ENCODE data around the gene TEX48.
A peak's percentile ranks its signal among the peaks of the same experiment; 100 is the strongest.

TEX48 gene

DNA sequence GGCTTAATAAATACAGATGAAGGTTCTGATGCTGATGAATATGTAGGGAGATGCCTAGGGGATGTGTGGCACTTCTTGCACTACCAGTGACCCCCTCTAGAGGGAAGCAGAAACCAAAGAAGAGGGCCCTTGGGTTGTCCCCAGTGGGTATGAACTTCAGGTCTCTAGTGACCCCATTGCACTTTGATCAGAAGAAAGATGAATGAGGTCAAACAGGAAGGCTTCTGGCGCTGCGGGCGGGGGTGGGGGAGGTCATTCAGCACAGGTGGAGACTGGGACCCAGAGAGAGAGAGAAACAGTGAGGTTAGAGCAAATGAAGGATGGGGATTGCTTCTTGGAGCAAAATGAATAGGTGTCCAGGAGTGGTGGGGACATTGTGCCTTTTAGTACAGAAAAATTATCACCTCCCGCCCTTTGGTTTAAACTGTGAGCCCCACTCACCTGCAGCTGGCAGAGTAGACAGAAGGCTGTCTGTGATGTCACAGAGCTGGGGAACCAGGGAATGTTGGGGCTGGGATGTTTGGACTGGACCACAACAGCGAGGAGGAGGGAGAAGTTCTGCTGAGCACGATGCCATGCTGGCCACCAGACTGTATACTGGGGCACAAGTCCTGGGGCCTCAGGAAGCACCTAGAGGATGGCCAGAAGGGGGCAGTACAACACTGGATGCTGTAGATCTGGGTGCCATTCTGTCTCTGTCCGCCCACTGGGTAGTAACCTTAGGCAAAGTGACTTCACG is at the start of gene TEX48:
Gene TEX48 (minus strand): TSS at position 599 of the 739 bp plus-strand sequence. CDS start 10,469 bp downstream, outside the sequence.
- DNase-seq = peak; percentile 70

GRCh38 chr9:114731701-114732100 is 49.7 kb upstream of the TEX48 start:
- no peak for DNase-seq

- no peak for DNase-seq
Measured at GRCh38 chr9:114729706-114730105, 47.7 kb upstream of the TEX48 start.

- no peak for DNase-seq
Measured at GRCh38 chr9:114725930-114726329, 43.9 kb upstream of the TEX48 start.

GRCh38 chr9:114724744-114725143 is 42.8 kb upstream of the TEX48 start:
- DNase-seq = no peak

- DNase-seq = no peak
Measured at GRCh38 chr9:114723931-114724330, 41.9 kb upstream of the TEX48 start.

- no peak for DNase-seq
Measured at GRCh38 chr9:114722937-114723620, 41.1 kb upstream of the TEX48 start.

DNA sequence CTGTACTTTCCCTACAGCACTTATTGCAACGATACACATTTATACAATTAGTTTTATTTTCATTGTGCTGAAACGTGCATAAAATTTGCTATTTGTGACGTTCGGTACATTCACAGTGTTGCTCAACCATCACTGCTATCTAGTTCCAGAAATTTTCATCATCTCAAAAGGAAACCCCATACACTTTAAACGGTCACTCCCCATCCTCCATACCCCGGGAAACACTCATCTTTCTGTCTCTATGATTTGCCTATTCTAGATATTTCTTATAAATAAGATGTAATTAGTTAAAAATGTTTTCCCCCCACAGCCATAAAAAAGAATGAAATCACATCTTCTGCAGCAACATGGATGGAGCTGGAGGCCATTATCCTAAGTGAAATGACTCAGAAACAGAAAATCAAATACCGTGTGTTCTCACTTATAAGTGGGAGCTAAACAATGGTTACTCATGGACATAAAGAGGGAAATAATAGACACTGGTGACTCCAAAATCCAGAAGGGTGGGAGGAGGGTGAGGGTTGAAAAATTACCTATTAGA is 40.2 kb upstream of the TEX48 start:
- no peak for DNase-seq

DNA sequence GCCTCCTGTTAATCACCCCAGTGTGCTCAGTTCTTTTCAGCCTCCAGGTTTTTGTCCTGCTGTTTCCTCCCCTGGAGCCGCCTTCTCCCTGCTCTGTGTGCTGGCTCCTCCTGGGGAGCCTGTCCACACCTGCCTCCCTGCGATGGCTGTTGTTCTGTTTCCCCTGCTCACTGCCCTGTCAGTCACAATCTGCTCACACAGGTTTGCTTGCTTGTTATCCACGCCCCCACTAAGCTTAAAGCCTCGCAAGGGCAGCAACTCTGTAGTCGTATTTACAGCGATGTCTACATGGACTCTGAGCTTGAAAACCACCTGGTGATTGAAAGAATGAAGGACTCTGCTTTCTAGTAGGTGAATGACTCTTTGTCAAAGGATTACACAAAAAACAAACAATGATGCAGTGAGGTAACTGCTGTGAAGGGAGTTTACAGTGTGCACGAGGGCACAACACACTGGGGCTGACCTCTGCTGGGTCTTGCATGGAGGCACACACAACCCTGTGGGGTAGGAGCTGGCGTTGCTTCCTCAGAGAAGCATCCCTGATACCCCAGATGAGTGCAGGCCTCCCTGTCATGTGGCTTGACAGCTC is 39.6 kb upstream of the TEX48 start:
- no peak for DNase-seq

DNA sequence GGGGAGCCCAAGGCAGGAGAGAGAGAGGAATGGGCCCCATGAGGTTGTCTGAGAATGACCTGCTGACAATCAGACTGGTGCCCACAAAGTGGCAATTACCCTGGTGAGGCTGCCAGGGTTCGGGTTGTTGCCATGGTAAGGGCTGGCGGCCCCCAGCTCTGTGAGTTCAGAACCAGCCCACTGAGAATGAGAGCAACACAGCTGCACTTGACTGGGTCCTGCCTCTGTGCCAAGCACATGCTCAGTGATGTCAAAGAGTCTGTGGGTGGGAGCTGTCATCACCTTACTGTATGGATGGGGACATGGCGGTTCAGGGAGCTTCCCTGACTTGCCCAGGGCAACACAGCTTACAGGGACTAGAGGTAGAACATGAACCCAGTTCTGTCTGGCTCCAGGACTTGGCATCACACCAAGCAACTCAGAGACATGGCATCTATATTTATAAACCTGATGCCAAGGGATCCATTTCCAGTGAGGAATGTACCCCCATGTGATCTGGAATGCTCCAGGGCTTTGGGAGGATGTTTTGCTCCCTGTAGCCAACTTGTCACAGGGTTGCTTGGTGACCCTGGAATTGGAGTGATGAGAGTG is 38.2 kb upstream of the TEX48 start:
- no peak for DNase-seq

- no peak for DNase-seq
Measured at GRCh38 chr9:114719290-114719689, 37.3 kb upstream of the TEX48 start.

DNA sequence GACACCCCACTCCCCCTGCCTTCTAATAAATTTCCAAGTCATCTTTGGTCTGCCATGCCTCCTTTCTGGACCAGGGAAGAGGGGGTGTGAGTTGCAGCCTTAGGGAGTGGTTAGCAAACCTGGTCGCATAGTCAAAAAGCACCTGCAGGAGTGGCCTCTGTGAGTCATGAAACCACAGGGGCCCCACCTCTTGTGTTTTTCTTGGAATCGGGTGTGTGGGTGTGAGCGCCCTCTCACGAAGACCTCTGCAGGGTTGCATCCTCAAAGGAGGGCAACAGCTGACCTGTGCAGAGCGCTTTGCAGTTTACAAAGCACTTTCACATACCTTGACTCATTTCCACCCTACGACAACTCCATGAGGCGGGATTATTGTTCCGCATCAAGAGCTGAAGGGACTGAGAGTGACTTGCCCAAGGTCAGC is 36.8 kb upstream of the TEX48 start:
- peak; percentile 79 for DNase-seq

GRCh38 chr9:114717908-114718486 is 36.0 kb upstream of the TEX48 start:
- DNase-seq = no peak

DNA sequence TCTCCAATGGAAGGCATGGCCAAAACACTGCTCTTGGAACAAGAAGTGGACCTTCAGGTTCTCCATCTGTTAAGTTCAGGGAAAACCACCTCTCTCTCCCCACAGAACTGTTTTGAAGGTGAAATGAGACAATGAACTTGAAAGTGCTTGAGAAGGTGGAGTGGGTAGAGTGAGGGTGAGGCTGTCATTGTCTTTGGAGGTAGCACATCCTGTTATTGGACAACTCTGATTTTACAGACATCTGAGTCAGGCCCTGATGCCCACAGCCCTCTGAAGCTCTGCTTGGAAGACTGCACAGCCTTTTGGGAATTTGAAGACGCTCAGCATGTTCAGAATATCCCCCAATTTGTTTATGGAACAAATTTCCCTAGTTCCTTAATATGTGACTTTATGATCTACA is 27.6 kb upstream of the TEX48 start:
- DNase-seq = no peak

DNA sequence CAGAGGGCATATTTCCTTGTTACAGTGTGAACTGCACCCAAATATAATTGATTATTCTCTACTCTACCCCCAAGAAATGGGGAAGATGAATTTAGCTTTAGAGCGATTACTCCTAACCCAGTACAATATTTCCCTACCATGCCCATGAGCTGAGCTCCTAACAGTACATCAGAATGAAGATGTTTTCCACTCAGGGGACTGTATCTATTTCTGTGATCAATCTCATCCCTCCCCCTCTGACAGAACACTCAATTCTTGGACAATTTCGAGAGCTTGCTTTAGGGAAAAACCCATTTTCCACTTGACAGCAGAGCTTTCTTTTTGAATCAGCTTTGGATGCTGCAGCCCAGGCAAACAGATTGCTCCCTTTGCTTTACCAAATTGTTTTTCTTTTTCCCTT is 24.7 kb upstream of the TEX48 start:
- no peak for DNase-seq

DNA sequence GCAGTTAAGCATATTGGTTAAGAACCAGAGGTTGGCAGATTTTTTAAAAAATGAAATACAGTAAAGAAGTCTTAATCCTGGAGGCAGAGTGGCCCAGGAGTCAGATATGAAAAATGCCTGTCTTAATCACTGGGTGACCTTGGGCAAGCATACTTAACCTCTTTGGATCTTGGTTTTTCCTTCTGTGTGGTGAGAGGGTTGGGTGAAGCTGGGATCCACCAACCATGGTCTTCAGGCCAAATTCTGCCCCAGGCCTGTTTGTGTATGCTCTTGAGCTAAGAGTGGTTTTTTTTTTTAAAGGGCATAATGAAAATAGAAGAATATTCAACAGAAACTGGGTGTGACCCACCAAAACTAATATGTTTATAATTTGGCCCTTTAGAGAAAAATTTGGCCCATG is 20.0 kb upstream of the TEX48 start:
- DNase-seq = no peak

- no peak for DNase-seq
Measured at GRCh38 chr9:114697951-114698351, 16.0 kb upstream of the TEX48 start.

GRCh38 chr9:114696814-114697544 is 15.0 kb upstream of the TEX48 start:
- peak; percentile 55 for DNase-seq

DNA sequence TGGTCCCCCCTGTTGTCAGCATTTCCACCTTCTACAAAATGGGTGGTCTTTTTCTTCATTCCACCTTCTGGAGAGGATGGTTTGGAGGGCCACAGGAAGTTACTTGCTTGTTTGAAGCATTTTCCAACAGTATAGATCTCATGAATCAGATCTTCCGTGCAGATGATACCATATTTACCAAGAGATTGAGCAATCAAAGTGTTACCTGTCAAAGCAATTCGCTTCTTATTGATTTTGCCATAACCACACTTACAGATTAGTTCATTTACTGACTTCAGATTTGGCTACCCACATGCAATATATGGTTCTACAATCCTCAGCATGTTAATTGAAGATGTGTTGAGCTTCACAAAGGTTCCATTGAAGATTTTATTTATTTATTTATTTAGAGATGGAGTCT is 14.0 kb upstream of the TEX48 start:
- DNase-seq = no peak

GRCh38 chr9:114694719-114695269 is 12.8 kb upstream of the TEX48 start:
- no peak for DNase-seq

GRCh38 chr9:114694146-114694545 is 12.2 kb upstream of the TEX48 start:
- DNase-seq = no peak

DNA sequence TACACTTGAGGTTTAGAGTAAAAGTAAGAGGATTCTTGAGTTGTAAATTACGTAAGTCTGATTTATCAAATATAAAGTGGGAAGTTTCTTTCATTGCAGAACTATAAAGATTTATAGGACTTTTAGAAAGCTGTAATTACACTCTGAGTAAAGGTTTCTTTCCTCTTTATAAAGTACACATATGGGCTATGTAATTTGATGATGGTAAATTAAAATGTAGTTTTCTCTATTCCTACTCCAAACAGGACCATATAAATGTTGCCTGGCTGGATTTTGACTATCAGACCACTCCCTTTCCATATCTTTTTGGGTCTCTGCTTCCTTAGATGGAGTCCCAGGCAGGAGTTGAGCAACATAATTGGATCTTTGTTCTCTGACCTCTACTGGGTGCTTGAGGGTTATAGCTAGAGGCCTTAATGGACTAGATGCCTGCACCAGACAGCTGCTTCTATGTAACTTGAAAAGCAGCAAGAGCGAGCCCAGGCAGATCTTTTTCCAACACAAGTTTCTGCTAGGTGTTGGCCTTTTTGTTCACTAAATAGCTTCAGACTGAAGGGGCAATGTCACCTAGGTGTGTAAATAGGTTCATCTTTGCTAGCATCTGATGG is 11.4 kb upstream of the TEX48 start:
- DNase-seq = no peak

Measured in stimulated activated CD4-positive, alpha-beta T cell treated with anti-CD3 and anti-CD28 coated beads, Interleukin-4, amount 100 ng/mL, for 1 hour (primary cell).